Neural cell (in vitro differentiated cells): ENCODE results near the gene LIG3. TPM values are rescaled to one million over a fixed set of nuclear protein-coding genes. Genes with fewer than 3 reads are reported as not detected.

ENCODE experiments used
- H2AFZ ChIP-seq: fragments of 200-600, 300-800 bp; sonication (generic), shearing (Covaris generic); 2 replicates; pipeline ENCODE4 v1.6.0; 2014; ENCODE audit warnings: low read depth, mild to moderate bottlenecking, antibody characterized with exemption, low read length, moderate library complexity
- H3F3A ChIP-seq: fragments of 200-600 bp; shearing (Covaris generic); 2 replicates; pipeline ENCODE4 v1.6.1; 2016; ENCODE audit warnings: mild to moderate bottlenecking, moderate library complexity, mixed read lengths, antibody characterized with exemption, low read length; ENCODE audit not compliant: insufficient read depth, poor library complexity, severe bottlenecking
- H3K27ac ChIP-seq: fragments of 200-600, 300-800 bp; sonication (generic), shearing (Covaris generic); 2 replicates; pipeline ENCODE4 v1.5.1; 2014; ENCODE audit warnings: mild to moderate bottlenecking, low read length, moderate library complexity
- H3K27me3 ChIP-seq: fragments of 300-800, 200-600 bp; sonication (generic), shearing (Covaris generic); 2 replicates; pipeline ENCODE4 v1.6.0; 2014; ENCODE audit warnings: mild to moderate bottlenecking, low read depth, low read length, moderate library complexity; ENCODE audit not compliant: insufficient read depth
- H3K36me3 ChIP-seq: fragments of 300-800, 200-600 bp; sonication (generic), shearing (Covaris generic); 2 replicates; pipeline ENCODE4 v1.5.1; 2014; ENCODE audit warnings: mild to moderate bottlenecking, antibody characterized with exemption, low read length, moderate library complexity; ENCODE audit not compliant: insufficient read depth
- H3K4me2 ChIP-seq: fragments of 300-800, 200-600 bp; sonication (generic), shearing (Covaris generic); 2 replicates; pipeline ENCODE4 v1.6.0; 2014; ENCODE audit warnings: mild to moderate bottlenecking, low read length
- H3K4me3 ChIP-seq: fragments of 300-800, 200-600 bp; sonication (generic), shearing (Covaris generic); 2 replicates; pipeline ENCODE4 v1.5.1; 2014; ENCODE audit warnings: mild to moderate bottlenecking, low read length, moderate library complexity
- H3K79me2 ChIP-seq: fragments of 200-600 bp; shearing (Covaris generic); replicated peaks from 2 replicates; pipeline ENCODE4 v1.6.0; 2014; ENCODE audit warnings: mild to moderate bottlenecking, low read length, moderate library complexity; ENCODE audit not compliant: insufficient read depth
- H3K9ac ChIP-seq: fragments of 300-800, 200-600 bp; sonication (generic), shearing (Covaris generic); 2 replicates; pipeline ENCODE4 v1.6.1; 2016; ENCODE audit warnings: mild to moderate bottlenecking, low read length, mixed read lengths
- H3K9me2 ChIP-seq: fragments of 200-600 bp; shearing (Covaris generic); 2 replicates; pipeline ENCODE4 v1.6.1; 2016; ENCODE audit warnings: mild to moderate bottlenecking, low read length, mixed read lengths; ENCODE audit not compliant: insufficient read depth
- H3K9me3 ChIP-seq: fragments of 200-600, 300-800 bp; sonication (generic), shearing (Covaris generic); 2 replicates; pipeline ENCODE4 v1.6.1; 2016; ENCODE audit warnings: mild to moderate bottlenecking, mixed run types, low read length, moderate library complexity, mixed read lengths
- H4K20me1 ChIP-seq: fragments of 200-600 bp; shearing (Covaris generic); 2 replicates; pipeline ENCODE4 v1.6.1; 2016; ENCODE audit warnings: mild to moderate bottlenecking, mixed run types; ENCODE audit not compliant: insufficient read depth
- CTCF ChIP-seq: fragments of 450-650 bp; IDR thresholded peaks from 2 replicates; pipeline ENCODE4 v1.5.1; 2014; ENCODE audit warnings: antibody characterized with exemption, mild to moderate bottlenecking, moderate library complexity; ENCODE audit not compliant: poor library complexity, severe bottlenecking
- EP300 ChIP-seq: fragments of 450-650 bp; conservative IDR thresholded peaks from 2 replicates; pipeline ENCODE4 v1.6.1; 2014; ENCODE audit warnings: antibody characterized with exemption, mild to moderate bottlenecking, moderate library complexity; ENCODE audit not compliant: poor library complexity, severe bottlenecking
- EZH2 ChIP-seq: fragments of 200-600, 300-800 bp; shearing (Covaris generic), sonication (generic); IDR thresholded peaks from 2 replicates; pipeline ENCODE4 v1.6.1; 2014; ENCODE audit warnings: antibody characterized with exemption, low read length, borderline replicate concordance, mild to moderate bottlenecking; ENCODE audit not compliant: insufficient read depth, poor library complexity, severe bottlenecking
- MXI1 ChIP-seq: fragments of 450-650 bp; conservative IDR thresholded peaks from 2 replicates; pipeline ENCODE4 v1.6.1; 2014; ENCODE audit warnings: antibody characterized with exemption, mild to moderate bottlenecking; ENCODE audit not compliant: poor library complexity, severe bottlenecking
- POLR2AphosphoS5 ChIP-seq: IDR thresholded peaks from 2 replicates; pipeline ENCODE4 v1.6.1; 2012
- RAD21 ChIP-seq: fragments of 450-650 bp; conservative IDR thresholded peaks from 2 replicates; pipeline ENCODE4 v1.6.1; 2014; ENCODE audit warnings: antibody characterized with exemption, mild to moderate bottlenecking, moderate library complexity
- REST ChIP-seq: IDR thresholded peaks from 2 replicates; pipeline ENCODE4 v1.6.1; 2012; ENCODE audit warnings: borderline replicate concordance
- SMC3 ChIP-seq: fragments of 450-650 bp; conservative IDR thresholded peaks from 2 replicates; pipeline ENCODE4 v1.6.1; 2014; ENCODE audit warnings: antibody characterized with exemption, mild to moderate bottlenecking, moderate library complexity; ENCODE audit not compliant: poor library complexity
- TAF1 ChIP-seq: IDR thresholded peaks from 2 replicates; pipeline ENCODE4 v1.6.1; 2012; ENCODE audit warnings: low read depth
- polyA plus RNA-seq: library from polyadenylated mRNA; depleted of rRNA; stranded (reverse); fragments of >200 nt; gene quantifications from 2 replicates; pipeline ENCODE4 v1.2.3, GENCODE V29; 2014

Gene LIG3
- polyA plus RNA-seq, 1 donor from 2014 or later = 21.8 TPM

- no peaks in the 10 kb centered on the region for H4K20me1 ChIP-seq
- no peak overlapping the region for H2AFZ ChIP-seq
- H3K9me2 ChIP-seq = no peaks in the 10 kb centered on the region
- H3K27ac ChIP-seq = no peak overlapping the region
- no peaks in the 10 kb centered on the region for H3F3A ChIP-seq
- H3K4me3 ChIP-seq = no peak overlapping the region
- no peaks in the 10 kb centered on the region for H3K9me3 ChIP-seq
- no peaks in the 10 kb centered on the region for H3K27me3 ChIP-seq
- no peaks in the 10 kb centered on the region for H3K36me3 ChIP-seq
- no peak overlapping the region for H3K9ac ChIP-seq
- H3K79me2 ChIP-seq = no peaks in the 10 kb centered on the region
- H3K4me2 ChIP-seq = no peak overlapping the region
- TF ChIP-seq RAD21 = no peak
- TF ChIP-seq EZH2 = no peak
- no peak for TF ChIP-seq MXI1
- no peak for TF ChIP-seq SMC3
- TF ChIP-seq REST = no peak
- TF ChIP-seq TAF1 = no peak
- TF ChIP-seq POLR2AphosphoS5 = no peak
- TF ChIP-seq CTCF = no peak
- TF ChIP-seq EP300 = no peak
Observed at GRCh38 chr17:35010093-35010492, 29.8 kb downstream of the LIG3 start.

- Histone ChIP-seq H3K9me3 (no peaks in the 10 kb centered on the region), H3K79me2 (no peaks in the 10 kb centered on the region), H3K9ac (no peak overlapping the region), H3K36me3 (peaks cover 10% of the 10 kb centered on the region), H3K27ac (no peak overlapping the region), H3K4me2 (no peak overlapping the region), H4K20me1 (no peaks in the 10 kb centered on the region), H2AFZ (no peak overlapping the region), H3K4me3 (no peak overlapping the region), H3F3A (no peaks in the 10 kb centered on the region), H3K9me2 (no peaks in the 10 kb centered on the region), H3K27me3 (no peaks in the 10 kb centered on the region)
- TF ChIP-seq POLR2AphosphoS5 (no peak), CTCF (no peak), RAD21 (no peak), EZH2 (no peak), REST (no peak), MXI1 (no peak), EP300 (no peak), TAF1 (no peak), SMC3 (no peak)
Observed at GRCh38 chr17:35011671-35012216, 31.4 kb downstream of the LIG3 start.
